GM21360 (cell line): ENCODE results near the gene PPP4C.
"Not testable (repeated sequence)": the region's sequence is repeated elsewhere in the genome, so short reads cannot be mapped to it uniquely, and the experiment has no call there.

Experiments
- ATAC-seq: cut with Tn5 transposase; IDR thresholded peaks from one replicate; pipeline ENCODE4 v1.9.1; 2021; ENCODE audit warnings: mild to moderate bottlenecking, moderate library complexity; ENCODE audit not compliant: unreplicated experiment

Gene PPP4C

GRCh38 chr16:30075503-30076275 lies at the start of gene PPP4C:
TSS of gene PPP4C (plus strand) at chr16:30075994. CDS start at chr16:30076378, 384 bp downstream.
- ATAC-seq, result no peak

- ATAC-seq, result no peak
These were observed 49.3 kb upstream of the PPP4C start for GRCh38 chr16:30026449-30026848.

GRCh38 chr16:30027588-30028437 lies 48.0 kb upstream of the PPP4C start:
- ATAC-seq, result no peak

- ATAC-seq, result no peak
These were observed 47.2 kb upstream of the PPP4C start for GRCh38 chr16:30028438-30029076.

- no peak for ATAC-seq
These were observed 45.6 kb upstream of the PPP4C start for GRCh38 chr16:30030011-30030685.

GRCh38 chr16:30030841-30031413 lies 44.9 kb upstream of the PPP4C start, which contains the start of gene TLCD3B:
TSS of gene TLCD3B (minus strand) at chr16:30031271. CDS start at chr16:30030527, 744 bp downstream.
- no peak for ATAC-seq

- no peak for ATAC-seq
These were observed 44.3 kb upstream of the PPP4C start for GRCh38 chr16:30031477-30031918.

- no peak for ATAC-seq
These were observed 43.5 kb upstream of the PPP4C start for GRCh38 chr16:30032083-30032819.

GRCh38 chr16:30033270-30033669 lies 42.5 kb upstream of the PPP4C start:
- ATAC-seq, result no peak

- ATAC-seq, result no peak
These were observed 35.6 kb upstream of the PPP4C start for GRCh38 chr16:30040221-30040620.

- ATAC-seq, result not testable (repeated sequence)
These were observed 35.1 kb upstream of the PPP4C start for GRCh38 chr16:30040690-30041089.

- no peak for ATAC-seq
These were observed 34.0 kb upstream of the PPP4C start for GRCh38 chr16:30041841-30042240.

- ATAC-seq, result no peak
These were observed 29.6 kb upstream of the PPP4C start for GRCh38 chr16:30046178-30046577.

GRCh38 chr16:30046588-30046987 lies 29.2 kb upstream of the PPP4C start:
- ATAC-seq, result no peak

GRCh38 chr16:30049871-30050270 lies 25.9 kb upstream of the PPP4C start:
- no peak for ATAC-seq

- no peak for ATAC-seq
These were observed 24.3 kb upstream of the PPP4C start for GRCh38 chr16:30051518-30051917.

GRCh38 chr16:30052671-30053372 lies 23.0 kb upstream of the PPP4C start:
- peak; percentile 47 for ATAC-seq

- ATAC-seq, result peak; percentile 24
These were observed 22.3 kb upstream of the PPP4C start for GRCh38 chr16:30053376-30054015.

- no peak for ATAC-seq
These were observed 21.3 kb upstream of the PPP4C start for GRCh38 chr16:30054451-30054850.
